Ishikawa (cell line): ENCODE measurements around the gene AFP.

Experiments used
- CEBPB ChIP-seq: IDR thresholded peaks from 2 replicates; pipeline ENCODE4 v1.6.1; 2012
- CREB1 ChIP-seq: IDR thresholded peaks from 2 replicates; pipeline ENCODE4 v1.6.1; 2012; ENCODE audit warnings: low read depth
- EGR1 ChIP-seq: IDR thresholded peaks from 2 replicates; pipeline ENCODE4 v1.6.1; 2012
- EP300 ChIP-seq: IDR thresholded peaks from 2 replicates; pipeline ENCODE4 v1.6.1; 2012; ENCODE audit warnings: borderline replicate concordance
- FOXM1 ChIP-seq: IDR thresholded peaks from 2 replicates; pipeline ENCODE4 v1.6.1; 2012; ENCODE audit warnings: low read depth, borderline replicate concordance
- NFIC ChIP-seq: IDR thresholded peaks from 2 replicates; pipeline ENCODE4 v1.6.1; 2012
- RAD21 ChIP-seq: IDR thresholded peaks from 2 replicates; pipeline ENCODE4 v1.6.1; 2012; ENCODE audit warnings: low read depth
- REST ChIP-seq: IDR thresholded peaks from 2 replicates; pipeline ENCODE4 v1.6.1; 2012; ENCODE audit warnings: low read depth, mild to moderate bottlenecking
- TAF1 ChIP-seq: IDR thresholded peaks from 2 replicates; pipeline ENCODE4 v1.6.1; 2012; ENCODE audit warnings: low read depth, mild to moderate bottlenecking
- TCF12 ChIP-seq: IDR thresholded peaks from 2 replicates; pipeline ENCODE4 v1.6.1; 2012; ENCODE audit warnings: low read depth
- TEAD4 ChIP-seq: IDR thresholded peaks from 2 replicates; pipeline ENCODE4 v1.6.1; 2012
- YY1 ChIP-seq: IDR thresholded peaks from 2 replicates; pipeline ENCODE4 v1.6.1; 2012; ENCODE audit warnings: low read depth
- ZBTB7A ChIP-seq: IDR thresholded peaks from 2 replicates; pipeline ENCODE4 v1.6.1; 2012; ENCODE audit warnings: low read depth
- TF ChIP-seq, protein P1 (sequence below): IDR thresholded peaks from 2 replicates; pipeline ENCODE4 v1.6.1; 2012
- TF ChIP-seq, protein P2 (sequence below): IDR thresholded peaks from 2 replicates; pipeline ENCODE4 v1.6.1; 2012

Gene AFP

DNA sequence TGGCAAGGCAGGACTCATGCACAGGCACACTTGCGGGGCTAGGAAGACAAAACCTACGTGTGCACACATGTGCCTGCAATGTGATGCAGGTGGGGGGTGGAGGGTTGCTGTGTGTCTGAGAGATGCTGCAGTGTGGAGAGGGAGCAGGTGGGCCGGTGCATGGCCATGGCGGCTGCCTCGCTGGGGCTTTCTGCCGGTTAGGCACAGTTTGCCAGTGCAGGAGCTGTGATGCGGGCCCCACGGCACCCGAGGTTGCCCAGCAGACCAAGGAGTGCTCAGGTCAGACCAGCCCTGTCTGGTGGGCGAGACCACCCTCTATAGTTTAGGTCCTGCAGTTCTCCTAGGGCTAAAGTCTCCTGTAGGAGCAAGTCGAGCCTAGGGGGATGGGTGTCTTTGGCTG lies 41.2 kb downstream of the AFP start:
- TF ChIP-seq, protein P1, sequence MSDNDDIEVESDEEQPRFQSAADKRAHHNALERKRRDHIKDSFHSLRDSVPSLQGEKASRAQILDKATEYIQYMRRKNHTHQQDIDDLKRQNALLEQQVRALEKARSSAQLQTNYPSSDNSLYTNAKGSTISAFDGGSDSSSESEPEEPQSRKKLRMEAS, result no peak
- TF ChIP-seq FOXM1, result no peak

GRCh38 chr4:73479323-73479722 lies 43.3 kb downstream of the AFP start:
- TF ChIP-seq CEBPB (no peak), EP300 (no peak), TAF1 (no peak), YY1 (no peak), TCF12 (no peak), FOXM1 (no peak)

- TF ChIP-seq EP300, result no peak
Measured at GRCh38 chr4:73481358-73481757, 45.3 kb downstream of the AFP start, which contains the start of gene AFM. AFM (plus strand) TSS chr4:73481745; CDS start chr4:73481776, 31 bp downstream.

DNA sequence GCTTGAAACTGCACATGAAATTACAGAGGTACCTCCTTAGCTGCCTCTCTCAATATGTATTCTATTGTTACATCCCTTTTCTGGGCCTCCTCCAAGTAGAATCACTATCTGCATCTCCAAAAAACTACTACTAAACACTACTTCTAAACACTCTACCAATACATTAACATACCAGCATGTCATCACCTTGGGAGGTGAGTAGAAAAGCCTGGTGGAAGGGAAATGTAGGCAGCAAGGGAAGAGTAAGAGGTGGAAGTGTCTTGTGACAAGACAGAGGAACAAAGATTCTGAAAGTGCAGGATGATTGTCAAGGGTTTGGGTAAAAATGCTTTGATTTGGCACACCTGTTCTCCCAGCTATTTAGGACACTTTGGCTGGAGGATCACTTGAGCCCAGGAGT lies 49.1 kb downstream of the AFP start:
- TF ChIP-seq FOXM1, result no peak
- no peak for TF ChIP-seq TEAD4
- TF ChIP-seq TCF12, result no peak
- no peak for TF ChIP-seq RAD21
- no peak for TF ChIP-seq CREB1
- TF ChIP-seq REST, result no peak
- no peak for TF ChIP-seq NFIC
- no peak for TF ChIP-seq YY1
- TF ChIP-seq ZBTB7A, result no peak
- TF ChIP-seq EGR1, result no peak
- TF ChIP-seq EP300, result no peak
- TF ChIP-seq CEBPB, result no peak
- TF ChIP-seq, protein P2, sequence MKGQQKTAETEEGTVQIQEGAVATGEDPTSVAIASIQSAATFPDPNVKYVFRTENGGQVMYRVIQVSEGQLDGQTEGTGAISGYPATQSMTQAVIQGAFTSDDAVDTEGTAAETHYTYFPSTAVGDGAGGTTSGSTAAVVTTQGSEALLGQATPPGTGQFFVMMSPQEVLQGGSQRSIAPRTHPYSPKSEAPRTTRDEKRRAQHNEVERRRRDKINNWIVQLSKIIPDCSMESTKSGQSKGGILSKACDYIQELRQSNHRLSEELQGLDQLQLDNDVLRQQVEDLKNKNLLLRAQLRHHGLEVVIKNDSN, result no peak

DNA sequence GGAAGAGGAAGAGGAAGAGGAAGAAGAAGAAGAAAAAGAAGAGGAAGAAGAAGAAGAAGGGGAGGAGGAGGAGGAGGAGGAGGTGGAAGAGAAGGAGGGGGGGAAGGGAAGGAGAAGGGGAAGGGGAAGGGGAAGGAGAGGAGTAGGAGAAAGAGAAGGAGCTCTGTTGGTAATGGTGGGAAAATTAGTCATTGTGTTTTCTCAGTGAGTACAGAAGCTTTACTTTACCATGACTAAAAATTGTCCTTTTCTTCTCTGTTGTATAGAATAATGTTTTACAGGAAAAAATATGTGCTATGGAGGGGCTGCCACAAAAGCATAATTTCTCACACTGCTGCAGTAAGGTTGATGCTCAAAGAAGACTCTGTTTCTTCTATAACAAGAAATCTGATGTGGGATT lies 49.6 kb downstream of the AFP start:
- TF ChIP-seq TAF1 (no peak), EP300 (no peak), ZBTB7A (no peak), NFIC (no peak), RAD21 (no peak), FOXM1 (no peak), TEAD4 (no peak), CEBPB (no peak), YY1 (no peak)
- TF ChIP-seq, protein P2, result no peak
- TF ChIP-seq, protein P1, result no peak

DNA sequence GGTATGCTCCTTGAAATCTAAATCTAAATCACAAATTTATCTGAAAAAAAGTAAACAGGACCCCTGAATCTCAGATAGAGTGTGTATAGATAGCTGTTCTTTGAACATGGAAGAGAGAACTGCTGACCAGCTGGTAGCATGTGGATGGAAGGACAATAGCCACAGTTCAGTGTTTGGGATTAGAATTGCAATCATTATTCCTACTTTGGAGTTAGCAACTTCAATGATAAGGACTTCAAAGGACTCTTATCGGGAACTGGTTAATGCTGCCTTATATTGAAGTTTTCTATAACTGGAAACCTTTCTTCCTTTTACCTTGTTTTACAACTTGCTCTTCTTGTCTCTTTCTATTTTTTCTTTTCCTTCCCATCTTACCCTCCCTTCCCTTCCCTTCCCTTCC lies 50.5 kb downstream of the AFP start:
- TF ChIP-seq TAF1 (no peak), EP300 (no peak), CREB1 (no peak), RAD21 (no peak), EGR1 (no peak), YY1 (no peak), CEBPB (no peak), ZBTB7A (no peak), REST (no peak), TCF12 (no peak), FOXM1 (no peak), NFIC (no peak), TEAD4 (no peak)
- TF ChIP-seq, protein P2, result no peak
- TF ChIP-seq, protein P1, result no peak
